HepG2 (cell line): ENCODE measurements around the gene VRK3. TPM values are rescaled to one million over a fixed set of nuclear protein-coding genes. Genes with fewer than 3 reads are reported as not detected.

Experiments used
- ARNT ChIP-seq: fragments of 450-650 bp; IDR thresholded peaks from 2 replicates; pipeline ENCODE4 v1.6.1; 2017
- DDIT3 ChIP-seq: sonication (generic); formaldehyde crosslinking; IDR thresholded peaks from 2 replicates; pipeline ENCODE4 v1.4.0; 2020; ENCODE audit warnings: mild to moderate bottlenecking, missing genetic modification reagents
- HNF4G ChIP-seq, 2 experiments: sonication (generic) in 1 of 2; formaldehyde crosslinking in 1 of 2; IDR thresholded peaks; 2 replicates each; pipeline versions ENCODE4 v1.4.0 to v1.6.1; 2011 to 2020; ENCODE audit warnings: borderline replicate concordance in 2 of 2, low read depth in 2 of 2, mild to moderate bottlenecking in 2 of 2, low read length in 1 of 2, missing genetic modification reagents in 1 of 2, moderate library complexity in 1 of 2
- KAT7 ChIP-seq: IDR thresholded peaks from 2 replicates; pipeline ENCODE4 v1.6.1; 2018; ENCODE audit warnings: borderline replicate concordance, missing compliant biosample characterization
- LRRFIP1 ChIP-seq: sonication (generic); formaldehyde crosslinking; conservative IDR thresholded peaks from 2 replicates; pipeline ENCODE4 v1.4.0; 2020; ENCODE audit warnings: missing genetic modification reagents
- MATR3 ChIP-seq: sonication (generic); formaldehyde crosslinking; IDR thresholded peaks from 2 replicates; pipeline ENCODE4 v1.4.0; 2020; ENCODE audit warnings: missing genetic modification reagents
- MXD1 ChIP-seq: sonication (generic); formaldehyde crosslinking; IDR thresholded peaks from 2 replicates; pipeline ENCODE4 v1.4.0; 2020; ENCODE audit warnings: mild to moderate bottlenecking, missing genetic modification reagents
- NBN ChIP-seq: fragments of 450-650 bp; conservative IDR thresholded peaks from 2 replicates; pipeline ENCODE4 v1.6.1; 2017
- PBX3 ChIP-seq: sonication (generic); formaldehyde crosslinking; IDR thresholded peaks from 2 replicates; pipeline ENCODE4 v1.8.1; 2023; ENCODE audit warnings: missing genetic modification reagents, inconsistent platforms, borderline replicate concordance
- PHB2 ChIP-seq: fragments of 450-650 bp; IDR thresholded peaks from 2 replicates; pipeline ENCODE4 v1.6.1; 2018; ENCODE audit not compliant: partially characterized antibody
- THAP9 ChIP-seq: sonication (generic); formaldehyde crosslinking; IDR thresholded peaks from 2 replicates; pipeline ENCODE4; 2020; ENCODE audit warnings: missing genetic modification reagents, mild to moderate bottlenecking, borderline replicate concordance
- ZBTB3 ChIP-seq: sonication (generic); formaldehyde crosslinking; IDR thresholded peaks from 2 replicates; pipeline ENCODE4 v1.4.0; 2020; ENCODE audit warnings: low read depth, mild to moderate bottlenecking, moderate library complexity, missing genetic modification reagents, borderline replicate concordance
- ZC3H13 ChIP-seq: sonication (generic); formaldehyde crosslinking; IDR thresholded peaks from 2 replicates; pipeline ENCODE4 v1.8.1; 2023; ENCODE audit warnings: mild to moderate bottlenecking, missing genetic modification reagents, moderate library complexity
- ZEB1 ChIP-seq: IDR thresholded peaks from 2 replicates; pipeline ENCODE4 v1.6.1; 2012; ENCODE audit warnings: mild to moderate bottlenecking, low read depth, inconsistent platforms; ENCODE audit not compliant: insufficient replicate concordance
- ZFP37 ChIP-seq: sonication (generic); formaldehyde crosslinking; IDR thresholded peaks from 2 replicates; pipeline ENCODE4 v1.4.0; 2020; ENCODE audit warnings: missing genetic modification reagents, borderline replicate concordance
- ZNF256 ChIP-seq: sonication (generic); formaldehyde crosslinking; conservative IDR thresholded peaks from 2 replicates; pipeline ENCODE4 v1.4.0; 2020; ENCODE audit warnings: missing genetic modification reagents
- ZNF263 ChIP-seq: sonication (generic); formaldehyde crosslinking; IDR thresholded peaks from 2 replicates; pipeline ENCODE4 v1.4.0; 2020; ENCODE audit warnings: missing genetic modification reagents
- ZNF431 ChIP-seq: sonication (generic); formaldehyde crosslinking; IDR thresholded peaks from 2 replicates; pipeline ENCODE4 v1.9.0; 2022; ENCODE audit warnings: missing genetic modification reagents, low read depth, mild to moderate bottlenecking, borderline replicate concordance
- ZNF670 ChIP-seq: sonication (generic); formaldehyde crosslinking; IDR thresholded peaks from 2 replicates; pipeline ENCODE4 v1.8.0; 2022; ENCODE audit warnings: mild to moderate bottlenecking, missing genetic modification reagents, borderline replicate concordance
- ZNF839 ChIP-seq: sonication (generic); formaldehyde crosslinking; IDR thresholded peaks from 2 replicates; pipeline ENCODE4 v1.4.0; 2020; ENCODE audit warnings: missing genetic modification reagents, mild to moderate bottlenecking, borderline replicate concordance
- polyA plus RNA-seq, 8 experiments: library from polyadenylated mRNA; depleted of rRNA in 3 of 8; stranded (reverse) in 7 of 8; unstranded in 1 of 8; fragments of >200 nt; fragmentation: Illumina TruSeq in 4 of 8; extraction: Trizol in 4 of 8; gene quantifications; 2 replicates each; pipeline versions ENCODE4 v1.2.1 to v1.2.3, GENCODE V29; 2011 to 2016; ENCODE audit warnings: low read depth in 4 of 8, missing spikeins in 1 of 8, mixed read lengths in 1 of 8; ENCODE audit not compliant: insufficient read depth in 1 of 8
- total RNA-seq, 5 experiments: library from RNA; depleted of rRNA; stranded (reverse); fragments of >200 nt; fragmentation: Illumina TruSeq; extraction: Trizol; gene quantifications; 2 replicates each; pipeline ENCODE4 v1.2.3, GENCODE V29; 2016; ENCODE audit warnings: low read depth in 1 of 5

VRK3 gene
- total and polyA plus RNA-seq, 2 of the 13 experiments (the other 11 are each of a cell fraction or from before 2014, with no cell fraction given), result 23.8 to 28.3 TPM

GRCh38 chr19:49929611-49930482, 95.3 kb downstream of the VRK3 start (continued):
- TF ChIP-seq MXD1 (CRISPR knock-in tag) (peak; percentile 58), PBX3 (CRISPR knock-in tag) (no peak), ZC3H13 (CRISPR knock-in tag) (no peak), ZNF256 (CRISPR knock-in tag) (no peak; the same call in 1 of the 2 replicates), ARNT (no peak), THAP9 (CRISPR knock-in tag) (peak; percentile 88; the same call in 1 of the 2 replicates), ZNF431 (peak; percentile 82), ZNF263 (CRISPR knock-in tag) (no peak; the same call in 1 of the 2 replicates), ZNF670 (CRISPR knock-in tag) (no peak), NBN (no peak), PHB2 (no peak), HNF4G (IDR thresholded peaks at IDR 0.05; ENCODE audit: borderline replicate concordance, low read depth, low read length) (0 out of 2 replicates have a peak, but pooled peaks have one; percentile 5), HNF4G (CRISPR knock-in tag; IDR thresholded peaks at IDR 0.05; ENCODE audit: borderline replicate concordance, low read depth) (no peak), LRRFIP1 (CRISPR knock-in tag) (no peak), KAT7 (CRISPR knock-in tag) (no peak), ZBTB3 (CRISPR knock-in tag) (no peak), ZNF839 (no peak), ZFP37 (CRISPR knock-in tag) (0 out of 2 replicates have a peak, but pooled peaks have one; percentile 55), DDIT3 (no peak), ZEB1 (no peak), MATR3 (CRISPR knock-in tag) (no peak)
